HG03066 (cell line): ENCODE measurements around the gene FRMD5.

ENCODE experiments used
- ATAC-seq: cut with Tn5 transposase; IDR thresholded peaks from one replicate; pipeline ENCODE4 v1.9.1; 2021; ENCODE audit warnings: low read depth; ENCODE audit not compliant: unreplicated experiment

The FRMD5 gene

DNA sequence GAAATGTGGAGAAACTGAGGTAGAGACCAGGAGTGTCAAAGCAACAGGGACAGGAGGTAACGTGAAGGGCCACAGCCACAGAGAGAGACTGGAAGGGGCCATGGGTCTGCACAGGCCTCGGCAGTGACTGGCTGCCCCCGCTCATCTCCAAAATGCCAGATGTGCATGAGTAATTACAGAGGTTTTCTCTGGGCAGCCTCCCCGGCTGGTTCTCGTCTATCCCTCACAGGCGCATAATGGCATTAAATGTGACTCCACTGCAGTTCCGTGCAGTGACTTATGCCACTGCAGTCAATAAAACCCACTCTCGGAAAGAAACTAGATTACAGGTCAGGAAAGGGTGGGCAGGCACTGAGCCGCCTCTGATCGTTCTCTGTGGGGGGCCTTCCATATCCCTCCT lies 293.6 kb downstream of the FRMD5 start:
- no peak for ATAC-seq

- no peak for ATAC-seq
These were observed 294.1 kb downstream of the FRMD5 start for GRCh38 chr15:43900996-43901395.

GRCh38 chr15:43899928-43900327 lies 295.1 kb downstream of the FRMD5 start:
- no peak for ATAC-seq

DNA sequence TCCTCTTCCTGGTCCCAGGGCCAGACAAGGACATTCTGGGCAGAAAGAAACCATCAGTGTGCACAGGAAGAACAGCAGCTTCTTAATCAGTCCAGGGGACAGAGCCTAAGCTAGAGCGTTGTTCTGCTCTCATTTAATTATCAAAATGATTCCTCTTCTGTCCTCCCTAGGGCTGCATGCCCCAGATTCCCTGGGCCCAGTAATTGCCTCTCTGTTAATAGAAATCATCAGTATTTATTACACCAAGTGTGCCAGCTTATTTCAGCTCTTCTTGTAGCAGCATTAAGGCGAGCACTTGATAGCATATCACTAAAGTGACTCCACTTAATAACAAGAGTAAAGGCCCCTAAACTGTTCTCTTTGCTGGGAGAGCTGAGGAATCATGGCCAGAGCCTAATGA lies 296.2 kb downstream of the FRMD5 start:
- ATAC-seq, result no peak

- no peak for ATAC-seq
These were observed 298.5 kb downstream of the FRMD5 start for GRCh38 chr15:43896543-43896942.

DNA sequence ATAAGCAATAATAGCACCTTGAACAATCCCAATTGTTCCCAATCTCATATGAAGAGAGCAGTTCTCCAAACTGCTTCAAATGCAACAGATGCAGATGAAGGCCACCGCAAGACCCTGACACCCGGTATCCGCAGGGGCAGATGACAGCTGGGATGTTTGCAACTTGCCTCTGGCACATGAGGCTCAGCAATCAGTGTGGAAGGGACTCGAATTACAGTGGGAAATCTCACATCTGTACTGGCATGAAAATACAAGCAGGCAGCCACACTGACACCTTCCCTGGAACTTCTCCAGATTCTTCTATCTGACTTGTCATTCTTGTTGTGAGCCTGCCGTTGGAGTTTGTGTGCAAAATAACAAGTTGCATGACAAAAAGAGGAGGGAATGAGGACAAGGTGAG lies 299.5 kb downstream of the FRMD5 start:
- no peak for ATAC-seq

- no peak for ATAC-seq
These were observed 301.1 kb downstream of the FRMD5 start for GRCh38 chr15:43893956-43894355.

DNA sequence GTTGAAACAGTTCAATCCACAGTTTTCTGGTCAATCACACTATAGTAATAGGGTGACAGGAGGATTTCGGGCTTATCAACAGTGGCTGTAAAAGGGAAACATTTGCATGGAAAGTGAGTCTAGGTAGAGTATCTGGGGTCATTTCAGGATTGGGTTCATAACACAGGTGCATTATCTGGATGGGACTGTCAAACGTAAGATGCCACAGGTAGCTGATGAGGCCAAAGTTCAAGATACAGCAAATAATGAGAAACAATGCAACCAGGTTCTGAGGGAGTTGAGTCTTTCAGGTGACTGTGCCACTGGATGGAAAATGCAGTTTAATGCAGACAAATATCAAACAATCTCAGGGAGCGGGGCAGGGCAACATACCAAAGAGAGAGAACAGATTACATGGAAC lies 306.0 kb downstream of the FRMD5 start:
- no peak for ATAC-seq

DNA sequence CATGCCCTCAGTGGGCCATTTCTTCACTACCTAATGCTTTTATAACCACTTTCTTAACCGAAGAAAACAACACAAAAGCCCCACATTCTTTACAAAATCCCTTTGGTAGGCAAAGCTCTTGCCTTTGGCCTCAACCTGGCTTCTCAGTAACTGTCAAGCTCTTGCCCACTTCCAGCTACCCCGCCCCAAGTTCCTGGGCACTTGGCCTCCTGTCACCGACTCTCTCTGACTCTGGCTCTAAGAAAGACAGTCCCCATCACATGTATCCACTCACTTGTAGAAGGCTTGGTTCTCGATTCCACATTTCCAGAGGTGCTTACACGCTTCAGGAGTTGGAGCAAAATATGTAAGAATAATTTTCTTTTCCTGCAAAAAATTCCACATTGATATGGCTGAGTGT lies 307.2 kb downstream of the FRMD5 start:
- no peak for ATAC-seq

DNA sequence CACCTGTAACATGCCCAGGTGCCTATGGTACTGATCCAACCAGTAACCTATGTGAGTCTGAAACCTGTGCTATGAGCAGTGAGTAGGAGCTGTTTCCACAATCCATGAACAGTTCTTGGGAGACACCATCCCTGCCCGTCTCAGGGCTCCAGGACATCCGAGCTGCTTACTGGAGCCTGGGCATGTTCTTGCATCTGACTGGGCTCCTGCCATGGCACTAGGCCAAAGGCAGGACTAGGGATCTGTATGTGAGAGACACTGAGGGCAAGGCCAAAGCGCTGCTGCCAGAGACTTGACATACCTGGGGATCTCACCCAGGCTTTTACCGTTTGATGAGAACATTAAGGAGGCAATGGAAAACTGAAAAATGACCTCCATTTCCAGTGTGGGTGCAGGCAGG lies 308.5 kb downstream of the FRMD5 start:
- ATAC-seq, result no peak

GRCh38 chr15:43883571-43883970 lies 311.5 kb downstream of the FRMD5 start:
- no peak for ATAC-seq

DNA sequence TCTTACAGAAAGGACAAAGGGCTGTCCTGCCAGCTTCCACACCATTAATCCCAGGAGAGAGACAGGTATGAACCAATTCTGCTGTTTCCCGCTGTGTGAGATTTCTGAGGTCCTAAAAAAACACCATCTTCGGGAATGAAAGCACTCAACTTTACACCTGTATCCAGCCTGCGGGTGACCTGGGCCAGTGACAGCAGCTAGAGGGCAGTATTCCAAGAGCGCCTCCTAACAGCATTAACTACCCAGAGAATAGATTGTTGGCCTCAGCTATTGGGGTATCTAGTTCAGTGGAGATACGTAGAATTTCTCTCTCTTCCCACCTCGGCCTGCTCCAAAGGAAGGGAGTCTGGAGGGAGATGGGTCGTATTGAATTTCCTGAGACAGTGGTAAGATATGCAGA lies 313.1 kb downstream of the FRMD5 start:
- ATAC-seq, result no peak

- ATAC-seq, result no peak
These were observed 313.8 kb downstream of the FRMD5 start for GRCh38 chr15:43881245-43881644.

DNA sequence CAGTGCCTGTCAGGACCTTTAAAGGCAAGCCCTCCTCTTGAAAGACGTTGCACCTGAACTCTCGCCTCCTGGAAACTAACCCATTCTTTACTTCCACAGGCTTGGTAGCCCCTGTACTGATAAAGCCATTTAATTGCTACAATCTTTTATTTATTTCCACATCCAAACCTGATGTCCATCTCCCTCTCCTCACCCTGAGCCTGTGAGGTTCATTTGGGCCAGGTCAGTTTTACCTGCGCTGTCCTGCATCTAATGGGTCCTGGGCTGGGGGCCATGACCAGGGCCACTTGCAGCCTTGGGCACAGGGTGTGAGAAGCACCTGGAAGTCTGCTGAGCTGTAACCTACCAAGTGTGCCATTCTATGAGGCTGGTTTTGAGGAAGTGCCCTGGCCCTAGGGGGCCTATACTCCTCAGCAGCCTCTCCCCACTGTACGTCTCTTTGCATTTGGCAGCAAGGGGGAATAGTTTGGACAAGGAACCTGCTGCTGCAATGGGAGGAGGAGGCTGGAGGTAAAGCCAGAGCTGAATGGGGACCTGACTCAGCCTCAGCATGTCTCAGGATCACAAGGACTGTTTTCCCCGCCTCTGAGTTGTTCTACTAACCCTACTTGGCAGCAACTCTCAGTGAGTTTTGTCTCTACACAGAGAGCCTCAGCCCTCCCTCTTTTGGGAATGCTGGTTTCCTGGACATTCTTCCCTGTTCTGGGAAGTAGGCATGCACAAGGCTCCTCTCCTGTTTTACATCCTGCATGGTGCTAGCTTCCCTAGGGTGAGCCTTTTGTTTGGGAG lies 314.5 kb downstream of the FRMD5 start:
- no peak for ATAC-seq

- no peak for ATAC-seq
These were observed 315.4 kb downstream of the FRMD5 start for GRCh38 chr15:43879386-43880355.

DNA sequence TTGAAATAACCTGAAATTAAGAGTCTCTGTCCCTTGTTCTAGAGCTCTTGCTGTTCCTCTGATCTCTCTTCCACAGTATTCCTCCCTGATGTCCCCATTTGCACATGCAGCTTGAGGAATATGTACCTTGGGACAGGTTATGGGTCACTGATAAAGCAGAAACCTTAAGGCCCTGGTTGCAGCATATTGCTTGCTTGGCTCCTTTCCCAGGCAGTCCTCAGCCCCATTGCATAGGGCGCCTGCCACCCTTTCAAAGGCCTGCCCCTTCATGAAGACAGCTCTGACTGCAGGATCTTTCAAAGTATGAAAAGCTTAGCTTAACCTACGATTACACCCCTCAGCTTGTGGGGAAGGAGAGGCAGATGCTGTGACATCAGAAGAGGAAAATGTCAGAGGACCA lies 316.6 kb downstream of the FRMD5 start:
- no peak for ATAC-seq

DNA sequence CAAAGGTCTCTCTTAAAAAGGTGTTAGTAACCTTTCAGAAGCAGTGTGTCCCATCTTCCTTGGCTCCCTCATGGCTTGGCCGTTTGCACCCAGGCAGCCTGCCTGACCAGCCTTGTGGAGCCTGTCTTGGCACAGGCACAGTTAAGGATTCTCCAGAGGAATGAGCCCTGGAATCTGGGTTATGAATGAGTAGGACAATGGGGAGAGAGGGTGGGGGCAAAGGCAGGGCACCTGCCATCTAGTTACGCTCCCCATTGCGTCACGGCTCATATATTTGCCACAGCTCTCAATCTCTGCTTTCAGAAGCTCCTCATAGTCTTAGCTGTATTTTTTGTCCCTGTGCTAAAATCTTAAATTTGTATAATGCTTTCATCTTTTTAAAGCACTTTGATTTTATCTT lies 317.7 kb downstream of the FRMD5 start:
- ATAC-seq, result no peak

- ATAC-seq, result no peak
These were observed 318.2 kb downstream of the FRMD5 start for GRCh38 chr15:43876872-43877271.

DNA sequence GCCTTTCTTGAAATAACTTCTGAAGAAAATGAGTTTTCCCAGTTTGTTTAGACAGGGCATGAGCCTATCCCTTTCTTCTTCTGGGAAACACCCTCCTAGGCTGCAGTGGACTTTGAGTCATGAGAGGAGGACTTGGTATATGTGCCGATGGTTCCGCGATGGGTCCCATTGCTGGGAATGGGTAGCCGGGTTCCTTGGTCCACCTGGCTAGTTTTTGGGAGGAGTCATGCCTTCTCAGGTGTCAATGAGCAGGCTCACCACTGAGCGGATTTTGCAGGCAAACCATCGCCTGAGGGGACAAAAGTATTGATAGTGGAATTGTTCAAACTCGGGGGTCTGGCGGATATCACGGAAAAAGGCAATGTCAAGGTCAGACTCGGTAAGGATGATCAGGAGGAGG lies 321.4 kb downstream of the FRMD5 start:
- ATAC-seq, result no peak

GRCh38 chr15:43872416-43873020 lies 322.6 kb downstream of the FRMD5 start:
- no peak for ATAC-seq

- no peak for ATAC-seq
These were observed 323.2 kb downstream of the FRMD5 start for GRCh38 chr15:43871835-43872234.
